Suppressor macrophage treated with lipopolysaccharide for 4 hours (primary cell): ENCODE measurements around the gene TEAD3.

Experiments
- DNase-seq: peaks from one replicate; pipeline ENCODE4 v3.0.0-alpha.2; 2020

The TEAD3 gene

DNA sequence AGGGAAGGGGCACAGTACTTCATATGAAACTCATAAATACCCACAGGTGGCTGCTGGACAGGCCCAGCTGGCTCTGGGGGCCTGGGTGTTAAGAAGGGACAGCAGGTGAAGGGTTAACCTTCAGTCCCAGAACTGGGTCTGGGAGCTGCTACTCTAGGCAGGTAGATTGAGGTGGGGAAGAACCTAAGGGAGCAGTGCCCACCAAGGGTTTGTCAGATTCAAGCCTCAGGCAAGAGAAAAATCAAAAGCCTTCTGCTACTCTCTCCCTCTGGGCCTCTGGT, 23.1 kb downstream of the TEAD3 start:
- DNase-seq, result no peak

DNA sequence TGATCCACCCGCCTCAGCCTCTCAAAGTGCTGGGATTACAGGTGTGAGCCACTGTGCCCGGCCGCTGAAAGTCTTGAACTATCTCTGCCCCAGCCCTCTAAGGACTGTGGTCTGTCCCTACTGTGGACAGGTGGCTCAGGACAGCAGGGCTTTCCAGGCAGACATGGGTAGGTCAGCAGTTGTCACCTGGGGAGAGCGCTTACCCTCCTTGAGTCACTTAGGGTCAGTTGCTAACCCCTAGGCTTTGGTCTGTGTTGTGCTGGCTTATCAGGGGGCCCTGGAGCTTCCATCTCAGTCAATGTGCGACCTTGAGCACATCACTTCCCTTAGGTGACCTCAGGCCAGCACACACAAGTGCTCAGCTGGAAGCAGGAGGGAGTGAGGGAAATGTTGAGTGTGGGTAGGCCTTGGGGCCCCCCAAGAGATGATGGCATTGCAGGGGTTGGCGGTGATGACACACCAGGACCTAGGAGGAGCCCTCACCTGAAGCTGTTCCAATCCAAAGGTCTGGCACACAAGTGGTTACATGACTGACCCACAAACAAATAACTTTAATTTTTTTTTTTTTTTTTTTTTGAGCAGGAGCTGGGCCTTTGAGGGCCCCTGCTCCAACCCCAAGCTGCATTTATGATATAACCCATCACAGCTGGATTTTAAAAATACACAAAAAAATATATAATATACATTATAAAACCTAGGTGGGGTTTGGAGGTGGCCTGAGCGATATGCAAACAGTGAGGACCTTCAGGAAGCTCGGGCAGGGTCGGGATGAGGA, 23.6 kb downstream of the TEAD3 start:
- DNase-seq, result no peak

DNA sequence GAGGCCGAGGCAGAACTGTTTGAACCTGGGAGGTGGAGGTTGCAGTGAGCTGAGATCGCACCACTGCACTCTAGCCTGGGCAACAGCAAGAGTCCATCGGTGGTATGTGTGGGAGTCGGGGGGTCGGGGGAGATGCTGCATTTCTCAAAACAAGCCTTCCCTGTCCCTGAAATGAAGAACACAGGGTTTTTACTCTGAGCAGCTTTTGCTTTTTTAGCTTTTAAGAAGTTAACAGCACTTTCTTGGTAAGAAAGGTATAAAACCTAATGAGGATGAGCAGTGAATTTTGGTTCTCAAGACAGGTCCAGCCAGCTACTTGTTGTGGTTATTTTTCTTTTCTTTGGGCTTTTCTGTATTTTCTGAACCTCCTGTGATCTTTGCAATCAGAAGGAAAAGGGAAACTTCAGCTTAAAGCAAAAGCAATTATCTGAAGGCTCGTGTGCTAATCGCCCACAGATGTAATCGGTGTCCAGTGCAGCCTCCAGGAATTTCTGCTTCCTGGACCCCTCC, 25.0 kb downstream of the TEAD3 start:
- no peak for DNase-seq

DNA sequence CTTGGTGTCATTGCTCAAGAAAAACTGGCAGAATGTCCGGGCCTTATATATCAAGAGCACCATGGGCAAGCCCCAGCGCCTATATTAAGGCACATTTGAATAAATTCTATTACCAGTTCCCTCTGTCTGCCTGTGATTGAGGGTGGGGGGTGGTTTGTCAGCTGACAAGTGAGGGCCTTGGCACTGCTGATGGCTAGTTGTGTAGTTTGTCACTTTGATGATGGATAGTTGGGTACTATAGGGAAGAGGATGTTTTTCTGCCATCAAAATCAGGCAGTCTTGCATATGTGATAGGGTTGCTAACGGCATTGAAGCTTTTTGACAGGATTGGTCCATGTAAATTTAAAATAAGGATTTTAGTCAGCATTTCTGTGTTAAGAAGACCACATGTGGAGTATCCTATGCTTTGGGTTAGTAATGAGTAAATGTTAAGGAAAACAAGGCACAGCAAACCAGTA, 26.2 kb downstream of the TEAD3 start:
- DNase-seq, result no peak

DNA sequence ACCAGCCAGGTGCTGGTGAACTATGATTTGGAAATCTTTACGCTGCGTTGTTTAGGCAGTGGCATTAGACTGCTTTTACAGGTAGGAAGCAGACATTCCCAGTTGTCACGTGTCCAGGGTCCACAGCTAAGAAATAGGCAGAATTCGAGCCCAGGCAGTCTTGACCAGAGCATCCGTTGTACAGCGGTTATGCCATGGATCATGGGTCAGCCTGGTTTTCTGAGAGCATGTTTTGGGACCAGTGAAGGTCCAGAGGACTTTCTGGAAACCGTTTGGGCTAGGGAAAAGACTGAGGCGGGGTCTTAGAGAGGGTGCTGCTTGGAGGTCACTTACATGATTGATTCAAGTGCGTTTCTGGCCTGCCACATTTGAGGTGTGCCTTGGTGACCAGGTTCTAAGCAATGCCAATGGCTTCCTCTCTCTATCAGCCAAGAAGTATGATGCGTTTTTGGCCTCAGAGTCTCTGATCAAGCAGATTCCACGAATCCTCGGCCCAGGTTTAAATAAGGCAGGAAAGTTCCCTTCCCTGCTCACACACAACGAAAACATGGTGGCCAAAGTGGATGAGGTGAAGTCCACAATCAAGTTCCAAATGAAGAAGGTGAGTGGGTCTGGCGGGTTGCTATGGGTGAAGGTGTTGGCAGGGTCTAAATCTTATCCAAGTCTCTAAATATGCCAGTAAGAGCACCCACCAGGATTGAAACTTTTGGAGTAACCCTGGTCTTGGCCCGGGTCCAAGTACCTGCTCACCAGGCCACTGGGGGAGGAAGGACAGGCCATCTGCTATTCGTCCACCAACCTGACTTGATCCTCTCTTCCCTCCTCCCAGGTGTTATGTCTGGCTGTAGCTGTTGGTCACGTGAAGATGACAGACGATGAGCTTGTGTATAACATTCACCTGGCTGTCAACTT, 26.9 kb downstream of the TEAD3 start:
- DNase-seq, result no peak

DNA sequence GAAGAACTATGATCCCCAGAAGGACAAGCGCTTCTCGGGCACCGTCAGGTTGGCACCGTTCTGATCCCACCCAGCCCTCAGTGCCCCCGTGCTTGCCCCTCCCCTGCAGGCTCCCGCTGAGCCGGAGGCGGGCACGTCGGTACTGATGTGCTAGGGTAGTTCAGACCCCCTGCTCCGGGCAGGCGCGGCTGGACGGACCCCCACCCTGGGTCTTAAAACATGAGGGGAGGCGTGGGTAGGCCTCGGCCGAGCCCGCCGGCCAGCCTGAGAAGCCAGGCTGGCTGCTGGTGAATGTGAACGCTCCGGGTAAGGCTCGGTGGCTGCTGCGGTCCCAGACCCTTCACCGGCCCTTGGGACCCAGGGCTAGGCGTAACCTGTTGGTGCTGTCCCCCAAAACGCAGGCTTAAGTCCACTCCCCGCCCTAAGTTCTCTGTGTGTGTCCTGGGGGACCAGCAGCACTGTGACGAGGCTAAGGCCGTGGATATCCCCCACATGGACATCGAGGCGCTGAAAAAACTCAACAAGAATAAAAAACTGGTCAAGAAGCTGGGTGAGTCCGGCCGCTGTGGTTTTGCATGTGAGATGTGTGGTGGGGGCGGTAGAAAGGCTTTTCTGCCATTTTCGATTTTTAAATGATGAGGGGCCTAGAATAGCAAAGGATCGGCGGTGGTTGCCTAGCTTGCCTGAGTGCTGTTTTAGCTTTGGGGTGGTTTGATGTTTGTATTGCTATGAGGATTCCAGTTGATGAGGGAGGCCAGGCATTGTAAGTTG, 27.7 kb downstream of the TEAD3 start:
- DNase-seq, result no peak

DNA sequence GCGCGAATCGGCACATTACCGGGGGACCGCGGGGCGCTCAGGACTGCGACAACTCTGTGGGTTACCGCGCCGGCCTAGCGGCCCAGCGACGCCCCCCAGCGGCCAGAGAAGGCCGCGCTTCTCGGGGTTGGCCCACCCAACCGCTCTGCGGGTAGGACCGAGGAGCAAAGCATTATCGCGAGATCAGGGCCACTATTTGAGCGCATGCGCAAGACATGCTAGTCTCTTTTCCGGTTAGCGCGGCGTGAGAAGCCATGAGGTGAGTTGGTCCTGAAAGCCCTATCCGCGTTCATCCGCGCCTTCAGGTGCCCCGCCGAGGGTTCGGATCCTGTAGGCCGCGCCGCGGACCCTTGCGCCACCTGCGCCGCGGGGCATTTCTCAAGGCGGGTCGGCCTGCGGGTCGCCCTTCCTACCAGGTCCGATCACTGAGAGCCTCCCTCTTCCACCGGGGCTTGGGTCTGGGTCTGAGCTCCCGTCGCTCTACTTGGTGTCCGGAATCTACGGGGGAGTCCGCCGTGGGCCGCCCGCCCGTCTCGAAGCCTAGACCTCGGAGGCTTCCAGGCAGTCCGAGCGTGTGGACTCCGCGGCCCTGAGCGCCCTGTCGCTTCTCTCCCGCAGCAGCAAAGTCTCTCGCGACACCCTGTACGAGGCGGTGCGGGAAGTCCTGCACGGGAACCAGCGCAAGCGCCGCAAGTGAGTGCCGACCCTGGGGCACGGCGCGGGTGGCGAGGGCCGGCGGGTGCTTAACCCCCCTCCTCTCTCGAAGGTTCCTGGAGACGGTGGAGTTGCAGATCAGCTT, 28.5 kb downstream of the TEAD3 start, which contains the start of gene RPL10A:
RPL10A (plus strand) TSS at position 221 of the 799 bp plus-strand sequence; CDS start at position 255, 34 bp downstream.
- peak; percentile 98 for DNase-seq

DNA sequence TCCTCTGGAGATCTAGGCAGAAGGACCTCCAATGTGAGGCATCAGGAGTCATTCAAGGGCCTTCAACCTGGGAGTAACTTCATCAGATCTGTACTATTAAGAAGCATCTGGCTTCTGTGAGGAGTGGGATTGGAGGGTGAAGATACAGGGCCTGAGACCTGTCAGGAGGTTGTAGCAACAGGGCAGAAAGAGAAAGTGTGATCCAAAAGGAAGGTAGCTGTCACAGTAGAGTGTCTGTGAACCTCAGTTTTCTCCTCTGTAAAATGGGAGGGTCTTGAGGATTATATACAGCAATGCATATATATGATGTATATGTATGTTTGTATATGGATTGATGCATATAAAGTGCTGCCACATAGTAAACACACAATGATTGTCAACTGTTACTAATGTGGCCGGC, 31.2 kb downstream of the TEAD3 start:
- no peak for DNase-seq

DNA sequence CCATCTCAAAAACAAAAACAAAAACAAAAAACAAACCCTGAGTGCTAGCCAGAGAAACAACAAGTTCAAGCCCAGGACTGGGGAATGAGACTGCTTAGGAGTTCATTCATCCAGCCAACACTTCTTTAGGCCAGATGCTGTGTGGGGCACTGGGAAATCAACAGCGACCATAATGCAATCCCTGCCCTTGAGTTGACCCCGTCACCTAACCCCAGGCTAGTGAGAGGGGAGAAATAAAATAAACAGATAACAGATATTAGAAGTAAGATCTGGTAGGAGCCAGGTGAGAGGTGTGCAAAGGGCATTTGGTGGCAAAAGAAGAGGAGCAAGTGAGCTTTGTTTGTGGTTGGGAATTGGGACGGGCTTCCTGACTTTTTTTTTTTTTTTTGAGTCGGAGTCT, 33.6 kb downstream of the TEAD3 start:
- DNase-seq, result no peak

DNA sequence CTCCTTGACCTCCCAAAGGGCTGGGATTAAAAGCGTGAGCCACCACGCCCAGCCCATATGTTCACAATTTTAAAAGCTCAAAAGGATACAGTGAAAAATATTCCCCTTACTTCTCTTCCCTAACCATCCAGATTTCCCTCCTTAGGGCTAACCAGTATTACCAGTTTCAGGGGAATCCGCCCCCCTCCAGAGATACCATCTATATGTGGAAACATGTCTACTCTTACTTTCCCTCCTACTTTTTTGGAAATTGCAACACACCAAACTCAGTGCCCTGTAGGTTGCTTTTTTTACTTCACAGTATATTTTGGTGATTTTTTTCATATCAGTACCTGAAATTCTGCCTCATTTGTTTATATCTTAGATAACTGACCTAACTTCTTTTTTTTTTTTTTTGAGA, 35.6 kb downstream of the TEAD3 start:
- no peak for DNase-seq

DNA sequence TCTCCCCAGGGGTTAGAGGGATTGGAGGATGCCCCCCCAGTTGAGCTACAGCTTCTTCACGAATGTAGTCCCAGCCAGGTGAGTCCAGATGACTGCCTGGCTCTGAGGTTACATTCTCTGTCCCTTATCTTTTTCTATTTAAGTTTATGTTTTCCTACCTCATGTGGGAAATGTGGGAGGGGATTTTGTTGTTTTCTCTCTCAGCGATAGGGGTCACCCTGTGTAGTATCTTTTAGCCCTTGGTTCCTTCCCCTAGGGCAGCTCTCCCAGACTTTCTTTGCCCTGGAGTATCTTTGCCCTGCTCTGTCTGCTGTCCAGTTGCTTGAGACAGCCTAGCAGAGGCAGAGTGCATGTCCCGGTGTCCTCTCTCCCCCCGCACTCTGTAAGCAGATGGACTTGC, 39.0 kb downstream of the TEAD3 start:
- DNase-seq, result no peak

DNA sequence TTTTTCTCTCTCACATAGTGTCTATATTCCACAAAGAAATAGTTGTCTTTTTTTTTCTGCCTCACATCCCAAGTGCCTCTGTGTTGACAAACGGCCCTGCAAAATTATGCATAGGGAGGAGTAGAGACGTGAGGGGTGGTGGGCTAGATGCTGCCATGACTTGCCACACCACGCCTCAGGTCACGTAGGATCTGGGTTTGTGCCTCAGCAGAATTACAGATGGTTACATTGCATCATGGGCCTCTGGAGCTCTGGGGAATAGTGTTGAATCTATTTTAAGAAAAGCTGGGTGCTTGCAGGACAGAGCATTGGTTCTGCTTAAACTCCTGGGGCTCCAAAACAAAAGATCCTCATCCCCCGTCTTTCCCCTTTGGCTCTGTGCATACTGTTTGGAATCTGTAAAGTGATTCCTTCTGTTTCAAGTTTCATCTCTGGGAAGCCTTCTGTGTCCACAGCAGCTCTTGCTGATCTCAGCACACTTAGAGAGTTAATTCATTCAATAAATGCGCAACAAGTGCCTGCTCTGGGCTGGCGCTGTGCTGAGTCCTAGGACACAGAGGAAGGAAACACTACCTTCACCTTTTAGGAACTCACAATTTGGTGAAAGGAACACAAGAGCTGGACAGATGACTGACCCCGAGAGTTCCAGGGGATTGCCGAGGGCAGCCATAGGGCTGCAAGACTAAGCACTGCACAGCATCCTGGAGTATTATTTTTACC, 42.3 kb downstream of the TEAD3 start:
- DNase-seq, result no peak

DNA sequence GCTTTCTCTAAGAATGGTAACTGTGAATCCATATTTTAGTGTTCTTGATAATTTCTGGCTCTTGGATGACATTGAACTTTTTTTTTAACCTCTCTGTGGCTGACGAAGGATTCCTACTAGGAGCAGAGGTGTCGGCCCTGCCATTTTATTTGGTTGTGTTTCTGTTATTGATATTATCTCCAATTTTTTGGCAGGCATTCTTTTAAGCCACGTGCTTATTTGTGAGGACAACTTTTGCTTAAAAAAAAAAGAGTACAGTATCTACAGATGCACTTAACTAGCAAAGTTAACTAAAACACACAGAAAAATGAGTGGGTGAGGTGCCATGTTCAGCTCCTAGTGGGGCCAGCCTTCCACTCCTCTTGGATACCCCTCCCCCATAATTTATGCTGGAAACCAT, 43.6 kb downstream of the TEAD3 start:
- DNase-seq, result no peak

DNA sequence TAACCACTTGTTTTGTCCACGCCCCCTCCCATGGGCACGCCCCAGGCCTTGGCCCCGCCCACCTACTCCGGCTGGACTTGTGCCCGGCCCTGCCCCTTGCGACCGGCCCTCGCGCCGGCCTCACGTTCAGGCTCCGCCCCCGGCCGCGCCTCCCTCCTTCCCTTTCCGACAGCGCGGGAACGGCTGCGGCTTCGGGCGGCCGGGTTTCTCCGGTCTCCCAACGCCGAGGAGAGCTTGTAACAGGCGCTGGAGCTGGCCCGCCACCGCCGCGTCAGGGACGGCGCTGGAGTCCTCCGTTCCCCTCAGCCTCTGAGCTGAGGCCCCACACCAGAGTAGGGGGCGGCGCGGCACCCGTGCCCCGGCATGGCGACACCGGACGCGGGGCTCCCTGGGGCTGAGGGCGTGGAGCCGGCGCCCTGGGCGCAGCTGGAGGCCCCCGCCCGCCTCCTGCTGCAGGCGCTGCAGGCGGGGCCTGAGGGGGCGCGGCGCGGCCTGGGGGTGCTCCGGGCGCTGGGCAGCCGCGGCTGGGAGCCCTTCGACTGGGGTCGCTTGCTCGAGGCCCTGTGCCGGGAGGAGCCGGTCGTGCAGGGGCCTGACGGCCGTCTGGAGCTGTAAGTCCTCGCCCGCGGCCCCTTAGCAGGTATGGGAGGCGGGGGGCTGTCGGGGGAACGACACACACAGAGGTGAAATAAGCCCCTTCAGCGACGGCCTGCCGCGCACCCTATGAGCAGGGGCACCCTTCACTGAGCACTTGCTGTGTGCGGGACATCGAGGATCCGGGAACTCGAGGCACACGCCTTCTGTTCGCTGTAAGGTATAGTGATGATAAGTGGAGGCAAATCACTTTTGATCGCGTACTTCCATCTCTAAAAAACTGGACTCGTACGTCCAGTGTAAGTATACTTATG, 44.4 kb downstream of the TEAD3 start, which contains the start of gene FANCE:
FANCE (plus strand) TSS at position 156 of the 908 bp plus-strand sequence; CDS start at position 364, 208 bp downstream.
- peak; percentile 96 for DNase-seq

DNA sequence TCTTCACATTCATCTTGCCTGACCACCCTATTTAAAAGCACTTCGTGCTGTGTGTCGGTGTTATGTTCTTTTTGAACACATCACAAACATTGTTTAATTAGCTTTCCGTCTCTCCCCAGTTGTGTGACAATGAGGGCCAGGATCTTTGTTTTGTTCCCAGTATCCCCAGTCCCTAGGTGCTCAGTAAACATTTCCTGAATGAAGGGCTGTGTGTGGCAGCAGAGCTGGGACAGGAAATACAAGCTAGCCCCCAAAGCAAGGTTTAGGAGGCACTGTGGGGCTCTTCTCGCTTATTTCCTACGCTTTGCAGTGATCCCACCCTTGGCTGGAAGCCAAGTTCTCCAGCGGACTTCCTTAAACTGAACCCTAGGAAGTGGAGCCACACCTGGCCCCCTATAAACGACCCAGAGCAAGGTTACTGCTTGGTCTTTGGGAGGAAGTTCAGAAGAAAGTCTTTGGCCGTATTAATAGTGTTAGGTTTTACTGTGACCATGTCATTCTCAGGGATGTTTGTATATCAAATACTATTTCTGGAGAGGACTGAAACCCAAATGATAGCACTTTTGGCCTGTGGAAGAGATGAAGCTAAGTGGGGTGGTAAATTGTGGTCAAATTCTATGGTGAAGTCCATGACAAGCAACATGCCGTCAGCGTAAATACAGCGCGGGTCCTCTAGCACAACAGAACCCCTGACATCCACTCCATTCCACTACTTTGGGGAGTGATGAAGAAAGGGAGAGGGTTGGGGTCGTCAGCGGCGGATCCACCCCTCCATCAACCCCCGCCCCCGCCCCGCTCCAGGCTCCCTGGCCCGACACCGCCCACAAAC, 45.3 kb downstream of the TEAD3 start:
- DNase-seq, result no peak

DNA sequence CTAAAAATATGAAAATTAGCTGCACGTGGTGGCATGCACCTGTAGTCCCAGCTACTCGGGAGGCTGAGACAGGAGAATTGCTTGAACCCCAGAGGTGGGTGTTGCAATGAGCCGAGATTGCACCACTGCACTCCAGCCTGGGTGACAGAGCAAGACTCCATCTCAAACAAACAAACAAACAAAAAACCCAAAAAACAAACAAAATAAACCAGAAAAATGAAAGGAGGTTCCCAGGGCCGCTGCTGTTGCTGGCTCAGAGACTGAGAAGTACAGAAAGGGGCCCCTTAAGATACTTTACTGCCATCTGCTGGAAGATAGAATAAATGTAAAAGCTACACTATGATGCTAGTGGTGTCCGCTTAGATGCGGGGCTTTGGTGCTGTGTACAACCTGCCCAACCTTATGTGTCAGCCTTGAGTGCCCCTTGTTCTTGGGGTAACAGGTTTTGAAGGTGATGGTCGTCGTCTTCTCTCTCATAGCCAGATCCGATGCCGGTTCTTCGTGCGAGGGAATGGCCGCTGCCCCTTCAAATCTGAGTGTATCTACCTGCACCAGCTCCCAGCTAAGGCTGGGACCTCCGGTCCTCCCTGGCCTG, 47.5 kb downstream of the TEAD3 start:
- peak; percentile 90 for DNase-seq

DNA sequence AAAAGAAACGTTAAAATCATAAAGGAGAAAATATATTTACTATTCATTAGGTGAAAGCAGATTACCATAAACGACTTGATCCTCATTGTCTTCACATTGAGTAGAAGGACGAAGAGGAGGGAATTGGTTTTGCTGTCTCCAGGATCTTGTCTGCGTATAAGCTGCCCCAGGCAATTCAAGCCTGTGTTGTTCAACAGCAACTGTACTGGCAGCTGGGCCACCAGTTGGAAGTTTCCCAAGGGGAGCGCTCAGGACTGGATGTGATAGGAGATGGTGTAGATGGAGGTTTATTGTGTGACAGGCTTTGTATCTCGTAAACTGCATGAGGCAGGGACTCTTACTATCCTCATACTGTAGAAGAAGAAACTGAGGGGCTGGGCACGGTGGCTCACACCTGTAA, 48.7 kb downstream of the TEAD3 start:
- DNase-seq, result no peak

DNA sequence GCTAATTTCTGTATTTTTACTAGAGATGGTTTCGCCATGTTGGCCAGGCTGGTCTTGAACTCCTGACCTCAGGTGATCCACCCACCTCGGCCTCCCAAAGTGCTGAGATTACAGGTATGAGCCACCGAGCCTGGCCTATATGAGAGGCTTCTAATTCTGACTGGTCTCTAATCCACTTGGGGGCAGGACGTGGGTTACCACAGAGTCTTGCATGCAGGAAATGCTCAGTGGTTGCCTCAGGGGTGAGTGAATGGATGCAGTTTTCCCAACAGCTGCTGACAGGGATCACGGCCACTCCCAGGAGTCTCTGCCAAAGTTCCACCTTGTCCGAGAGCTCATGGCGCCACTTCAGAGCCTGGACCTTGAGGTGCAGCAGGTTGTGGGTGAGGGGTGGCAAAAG, 51.2 kb downstream of the TEAD3 start:
- DNase-seq, result no peak
